Suprapubic skin (tissue), 4 donors: ENCODE results near the gene BLVRB. TPM values are rescaled to one million over a fixed set of nuclear protein-coding genes. Genes with fewer than 3 reads are reported as not detected.
"Not testable (repeated sequence)": the region's sequence is repeated elsewhere in the genome, so short reads cannot be mapped to it uniquely, and the experiment has no call there.

Source experiments
- DNase-seq, 2 donors: peaks; one replicate each; pipeline ENCODE4 v3.0.0-alpha.2; 2019; ENCODE audit warnings: low spot score in 2 of 2
- H3K27ac ChIP-seq: fragments of 200-600 bp; sonication (generic); one replicate; pipeline ENCODE4 v1.5.1; 2019
- H3K27me3 ChIP-seq: fragments of 200-600 bp; sonication (generic); one replicate; pipeline ENCODE4 v1.5.1; 2019
- H3K36me3 ChIP-seq: fragments of 200-600 bp; sonication (generic); one replicate; pipeline ENCODE4 v1.5.1; 2019
- H3K4me1 ChIP-seq: fragments of 200-600 bp; sonication (generic); one replicate; pipeline ENCODE4 v1.5.1; 2019
- H3K4me3 ChIP-seq: fragments of 200-600 bp; sonication (generic); one replicate; pipeline ENCODE4 v1.5.1; 2019; ENCODE audit warnings: mild to moderate bottlenecking
- H3K9me3 ChIP-seq: fragments of 200-600 bp; sonication (generic); one replicate; pipeline ENCODE4 v1.5.1; 2019
- CTCF ChIP-seq, 2 donors: fragments of 200-600 bp in 1 of 2; fragments of 450-650 bp in 1 of 2; sonication (generic) in 1 of 2; IDR thresholded peaks; one replicate each; pipeline ENCODE4 v1.5.1; 2016 to 2019; ENCODE audit warnings: antibody characterized with exemption in 2 of 2, mild to moderate bottlenecking in 1 of 2, moderate library complexity in 1 of 2
- EP300 ChIP-seq: sonication (generic); formaldehyde crosslinking; IDR thresholded peaks from one replicate; pipeline ENCODE4 v1.6.1; 2017; ENCODE audit warnings: antibody characterized with exemption
- POLR2A ChIP-seq, 2 donors: fragments of 450-650 bp; IDR thresholded peaks; one replicate each; pipeline ENCODE4 v1.6.1; 2017; ENCODE audit warnings: antibody characterized with exemption in 2 of 2, mild to moderate bottlenecking in 2 of 2, moderate library complexity in 2 of 2
- POLR2AphosphoS5 ChIP-seq, 3 donors: sonication (generic); formaldehyde crosslinking; IDR thresholded peaks; one replicate each; pipeline ENCODE4 v1.6.1; 2017; ENCODE audit warnings: antibody characterized with exemption in 3 of 3
- WGBS: methylation state at CpG from one replicate; pipeline ENCODE4 v1.1.5; 2018; 5-methylcytosine and 5-hydroxymethylcytosine counted together
- total RNA-seq, 4 donors: library from RNA; depleted of rRNA; stranded (reverse); fragments of >200 nt; gene quantifications; one replicate each; pipeline ENCODE4 v1.1.0, GENCODE V29; 2016

The BLVRB gene
- total RNA-seq, 4 donors from 2014 or later: 117 to 172 (median 142) TPM

- Histone ChIP-seq H3K4me3 (no peak overlapping the region), H3K36me3 (no peaks in the 10 kb centered on the region), H3K27me3 (peaks cover 4% of the 10 kb centered on the region), H3K4me1 (peaks cover 8% of the 10 kb centered on the region), H3K27ac (no peak overlapping the region), H3K9me3 (no peaks in the 10 kb centered on the region)
- TF ChIP-seq POLR2A (IDR thresholded peaks at IDR 0.05) (no peak), EP300 (no peak), CTCF (IDR thresholded peaks at IDR 0.05) (no peak), POLR2AphosphoS5 (IDR thresholded peaks at IDR 0.05) (no peak)
- DNase-seq: no peak
- 97% methylated on average over 3 of the region's 3 CpGs for WGBS
These were observed 20.5 kb upstream of the BLVRB start for GRCh38 chr19:40486017-40486416.

- not testable (repeated sequence) for H3K4me3 ChIP-seq, H3K9me3 ChIP-seq, DNase-seq, H3K27me3 ChIP-seq, H3K36me3 ChIP-seq, H3K4me1 ChIP-seq, H3K27ac ChIP-seq
- WGBS: 83% methylated on average over 15 of the region's 15 CpGs
These were observed 10.5 kb upstream of the BLVRB start for GRCh38 chr19:40475878-40476644.

GRCh38 chr19:40474737-40475136 is 9.2 kb upstream of the BLVRB start:
- no peaks in the 10 kb centered on the region for H3K27me3 ChIP-seq
- H3K4me1 ChIP-seq: no peaks in the 10 kb centered on the region
- H3K9me3 ChIP-seq: no peaks in the 10 kb centered on the region
- no peak overlapping the region for H3K27ac ChIP-seq
- TF ChIP-seq CTCF (IDR thresholded peaks at IDR 0.05): no peak
- no peak for TF ChIP-seq POLR2AphosphoS5 (IDR thresholded peaks at IDR 0.05)
- no peak for TF ChIP-seq EP300
- no peak for TF ChIP-seq POLR2A (IDR thresholded peaks at IDR 0.05)
- no peak for DNase-seq
- WGBS: 86% methylated on average over 4 of the region's 4 CpGs
- no peaks in the 10 kb centered on the region for H3K36me3 ChIP-seq
- H3K4me3 ChIP-seq: no peak overlapping the region

GRCh38 chr19:40472516-40472915 is 7.0 kb upstream of the BLVRB start:
- H3K9me3 ChIP-seq: no peaks in the 10 kb centered on the region
- no peak overlapping the region for H3K27ac ChIP-seq
- no peak overlapping the region for H3K4me3 ChIP-seq
- TF ChIP-seq POLR2AphosphoS5 (IDR thresholded peaks at IDR 0.05): no peak
- TF ChIP-seq CTCF (IDR thresholded peaks at IDR 0.05): no peak
- no peak for TF ChIP-seq EP300
- TF ChIP-seq POLR2A (IDR thresholded peaks at IDR 0.05): no peak
- no peak for DNase-seq
- no peaks in the 10 kb centered on the region for H3K36me3 ChIP-seq
- 92% methylated on average over 6 of the region's 13 CpGs for WGBS
- H3K4me1 ChIP-seq: peaks cover under 1% of the 10 kb centered on the region
- H3K27me3 ChIP-seq: no peaks in the 10 kb centered on the region

GRCh38 chr19:40471111-40471510 is 5.6 kb upstream of the BLVRB start:
- Histone ChIP-seq H3K9me3 (no peaks in the 10 kb centered on the region), H3K27ac (no peak overlapping the region), H3K36me3 (no peaks in the 10 kb centered on the region), H3K4me1 (peaks cover 13% of the 10 kb centered on the region), H3K27me3 (no peaks in the 10 kb centered on the region), H3K4me3 (no peak overlapping the region)
- WGBS: 100% methylated on average over 3 of the region's 3 CpGs
- no peak for TF ChIP-seq POLR2AphosphoS5 (IDR thresholded peaks at IDR 0.05)
- TF ChIP-seq CTCF (IDR thresholded peaks at IDR 0.05): no peak
- TF ChIP-seq POLR2A (IDR thresholded peaks at IDR 0.05): no peak
- TF ChIP-seq EP300: no peak
- DNase-seq: no peak

- WGBS: 94% methylated on average over 6 of the region's 6 CpGs
- Histone ChIP-seq H3K4me3 (no peak overlapping the region), H3K9me3 (no peaks in the 10 kb centered on the region), H3K36me3 (no peaks in the 10 kb centered on the region), H3K27ac (no peak overlapping the region), H3K27me3 (no peaks in the 10 kb centered on the region), H3K4me1 (peaks cover 31% of the 10 kb centered on the region)
- no peak for DNase-seq
- TF ChIP-seq POLR2AphosphoS5 (IDR thresholded peaks at IDR 0.05) (no peak), EP300 (no peak), POLR2A (IDR thresholded peaks at IDR 0.05) (no peak), CTCF (IDR thresholded peaks at IDR 0.05) (no peak)
These were observed 3.5 kb upstream of the BLVRB start for GRCh38 chr19:40469011-40469410.
